T-cell (primary cell): Measurements from ENCODE around the gene BRI3. TPM values are rescaled to one million over a fixed set of nuclear protein-coding genes. Genes with fewer than 3 reads are reported as not detected.

Source experiments
- ATAC-seq, 4 experiments: fragments of 200-7000 bp in 3 of 4; fragments of 150-1000 bp in 1 of 4; cut with Tn5 transposase; replicated peaks in 1 of 4; 1 replicate in 3 of 4; 2 replicates in 1 of 4; pipeline ENCODE4 v1.10.0; 2021; ENCODE audit warnings: moderate library complexity in 3 of 4, mild to moderate bottlenecking in 2 of 4, moderate number of reproducible peaks in 1 of 4
- CTCF ChIA-PET, 2 donors: fragments of 300-600 bp; sonication (Branson Sonifier 250); formaldehyde crosslinking; loops; one replicate each; lab custom pipeline; 2022; ENCODE audit warnings: antibody characterized with exemption in 2 of 2; lab: Charles Lee
- POLR2A ChIA-PET, 2 donors: fragments of 300-600 bp; sonication (Branson Sonifier 250); formaldehyde crosslinking; loops; one replicate each; lab custom pipeline; 2022; ENCODE audit warnings: antibody characterized with exemption in 2 of 2; lab: Charles Lee
- DNase-seq, 35 experiments: peaks; one replicate each; pipeline versions ENCODE4 v3.0.0 to v3.0.0-alpha.2; 2013 to 2023
- H3K27ac ChIP-seq: one replicate; pipeline ENCODE4 v1.5.1; 2013; ENCODE audit warnings: low read length
- H3K27me3 ChIP-seq, 2 experiments: replicated peaks in 1 of 2; 1 replicate in 1 of 2; 2 replicates in 1 of 2; pipeline versions ENCODE4 v1.6.1 to v1.7.0; 2013; ENCODE audit warnings: low read length in 1 of 2, mixed read lengths in 1 of 2; ENCODE audit not compliant: control insufficient read depth in 2 of 2, insufficient read depth in 2 of 2; ENCODE audit errors: extremely low read depth in 1 of 2
- H3K36me3 ChIP-seq, 2 donors: 1 replicate in 1 of 2; 2 replicates in 1 of 2; pipeline versions ENCODE4 v1.6.1 to v1.7.0; 2013; ENCODE audit warnings: low read length in 1 of 2; ENCODE audit not compliant: control insufficient read depth in 2 of 2, insufficient read depth in 1 of 2; ENCODE audit errors: extremely low read depth in 1 of 2
- H3K4me1 ChIP-seq, 2 experiments: 1 replicate in 1 of 2; 2 replicates in 1 of 2; pipeline versions ENCODE4 v1.6.1 to v1.7.0; 2013; ENCODE audit warnings: low read length in 2 of 2, mixed read lengths in 1 of 2; ENCODE audit not compliant: insufficient read depth in 2 of 2, control insufficient read depth in 1 of 2; ENCODE audit errors: extremely low read depth in 1 of 2
- H3K4me3 ChIP-seq, 2 donors: 1 replicate in 1 of 2; 2 replicates in 1 of 2; pipeline versions ENCODE4 v1.5.1 to v1.7.0; 2013; ENCODE audit warnings: mild to moderate bottlenecking in 2 of 2, low read length in 1 of 2, moderate library complexity in 1 of 2; ENCODE audit not compliant: control insufficient read depth in 1 of 2; ENCODE audit errors: extremely low read depth in 1 of 2
- H3K9me3 ChIP-seq: 2 replicates; pipeline ENCODE4 v1.7.0; 2013
- H3K27ac Mint-ChIP-seq, 2 donors: one replicate each; pipeline ENCODE4 v1.8.0; 2020 to 2021; ENCODE audit warnings: mild to moderate bottlenecking in 2 of 2, mixed read lengths in 2 of 2
- H3K27me3 Mint-ChIP-seq, 2 donors: one replicate each; pipeline ENCODE4 v1.8.0; 2021 to 2022; ENCODE audit warnings: mixed read lengths in 2 of 2
- H3K36me3 Mint-ChIP-seq: one replicate; pipeline ENCODE4 v1.8.0; 2021; ENCODE audit warnings: mixed read lengths
- H3K4me1 Mint-ChIP-seq, 3 donors: one replicate each; pipeline ENCODE4 v1.8.0; 2020 to 2022; ENCODE audit warnings: mixed read lengths in 3 of 3, mild to moderate bottlenecking in 1 of 3
- H3K4me3 Mint-ChIP-seq, 3 donors: one replicate each; pipeline ENCODE4 v1.8.0; 2020 to 2022; ENCODE audit warnings: mild to moderate bottlenecking in 3 of 3, mixed read lengths in 3 of 3, moderate library complexity in 3 of 3
- H3K9me3 Mint-ChIP-seq, 3 donors: one replicate each; pipeline ENCODE4 v1.8.0; 2020 to 2022; ENCODE audit warnings: mixed read lengths in 3 of 3
- WGBS: methylation state at CpG from one replicate; pipeline ENCODE4 v1.1.5; 2013; ENCODE audit warnings: missing lambda C conversion rate; ENCODE audit not compliant: insufficient coverage; 5-methylcytosine and 5-hydroxymethylcytosine counted together
- total RNA-seq, 35 experiments: library from RNA in 6 of 35; stranded (reverse) in 6 of 35; fragments of 120-200 nt in 1 of 35; gene quantifications; one replicate each; pipeline versions ENCODE4 v1.2.1 to v1.2.4 and lab custom pipeline; 2013 to 2026

The BRI3 gene
- total RNA-seq, 5 donors from 2014 or later (not counting 1 experiment from before 2014, with no cell fraction given): 53.4 to 73.0 (median 61.2) TPM

- Mint-ChIP-seq H3K4me3 (no peak overlapping the region), H3K4me1 (no peaks in the 10 kb centered on the region), H3K27me3 (peaks cover 0 to 4% of the 10 kb centered on the region in 2 donors), H3K27ac (no peak overlapping the region), H3K36me3 (no peaks in the 10 kb centered on the region), H3K9me3 (peaks cover 0 to 7% (median 4%) of the 10 kb centered on the region in 3 donors)
- H3K36me3 ChIP-seq: no peaks in the 10 kb centered on the region
- POLR2A ChIA-PET: interaction anchor here in 1 of 2 donors (0.6 kb wide), 1 partner anchor 112 kb away, joined by 3 read pairs; no protein-coding TSS in a partner anchor
- H3K4me3 ChIP-seq: no peak overlapping the region
- DNase-seq: no peak
- WGBS: 96% methylated on average over 3 of the region's 5 CpGs
- no peak for ATAC-seq
- CTCF ChIA-PET: interaction anchor here in 1 of 2 donors (0.7 kb wide), 1 partner anchor 1612 kb away, joined by 4 read pairs; no protein-coding TSS in a partner anchor
- H3K4me1 ChIP-seq: no peaks in the 10 kb centered on the region
- no peaks in the 10 kb centered on the region for H3K9me3 ChIP-seq
- H3K27ac ChIP-seq: no peak overlapping the region
- H3K27me3 ChIP-seq: peaks cover 0 to 2% of the 10 kb centered on the region in 2 experiments
Observed at GRCh38 chr7:98330926-98331529, 49.5 kb downstream of the BRI3 start.

- Histone ChIP-seq H3K4me3 (no peak overlapping the region), H3K9me3 (no peaks in the 10 kb centered on the region), H3K27ac (no peak overlapping the region), H3K4me1 (no peaks in the 10 kb centered on the region), H3K36me3 (no peaks in the 10 kb centered on the region), H3K27me3 (peaks cover 0 to 2% of the 10 kb centered on the region in 2 experiments)
- peaks cover 1 to 12% (median 5%) of the 10 kb centered on the region in 3 donors for H3K9me3 Mint-ChIP-seq
- no peaks in the 10 kb centered on the region for H3K4me1 Mint-ChIP-seq
- ChIA-PET CTCF (no interaction called here), POLR2A (no interaction called here)
- no CpG with 5 or more reads among the region's 1 CpG for WGBS
- ATAC-seq (no peak), DNase-seq (no peak)
- peaks cover 0 to 2% of the 10 kb centered on the region in 2 donors for H3K27me3 Mint-ChIP-seq
- no peaks in the 10 kb centered on the region for H3K36me3 Mint-ChIP-seq
- H3K27ac Mint-ChIP-seq: no peak overlapping the region
- H3K4me3 Mint-ChIP-seq: no peak overlapping the region
Observed at GRCh38 chr7:98334081-98334480, 52.6 kb downstream of the BRI3 start.

- Mint-ChIP-seq H3K4me1 (no peaks in the 10 kb centered on the region), H3K27me3 (peaks cover 0 to 2% of the 10 kb centered on the region in 2 donors), H3K27ac (no peak overlapping the region), H3K9me3 (peaks cover 3 to 14% (median 4%) of the 10 kb centered on the region in 3 donors), H3K4me3 (no peak overlapping the region), H3K36me3 (no peaks in the 10 kb centered on the region)
- no peak overlapping the region for H3K27ac ChIP-seq
- no peak for ATAC-seq
- 97% methylated on average over 5 of the region's 8 CpGs for WGBS
- no peak for DNase-seq
- no peak overlapping the region for H3K4me3 ChIP-seq
- no peaks in the 10 kb centered on the region for H3K36me3 ChIP-seq
- no peaks in the 10 kb centered on the region for H3K4me1 ChIP-seq
- ChIA-PET CTCF (no interaction called here), POLR2A (no interaction called here)
- H3K9me3 ChIP-seq: no peaks in the 10 kb centered on the region
- H3K27me3 ChIP-seq: peaks cover 0 to 2% of the 10 kb centered on the region in 2 experiments
Observed at GRCh38 chr7:98335411-98335977, 54.0 kb downstream of the BRI3 start.

GRCh38 chr7:98338441-98338840 is 57.0 kb downstream of the BRI3 start:
- ATAC-seq: no peak
- no peak for DNase-seq
- H3K4me3 ChIP-seq: no peak overlapping the region
- Mint-ChIP-seq H3K4me3 (no peak overlapping the region), H3K27me3 (peaks cover 0 to 2% of the 10 kb centered on the region in 2 donors), H3K9me3 (peaks cover 3 to 7% (median 4%) of the 10 kb centered on the region in 3 donors), H3K4me1 (no peaks in the 10 kb centered on the region), H3K36me3 (no peaks in the 10 kb centered on the region), H3K27ac (no peak overlapping the region)
- H3K9me3 ChIP-seq: no peaks in the 10 kb centered on the region
- no peaks in the 10 kb centered on the region for H3K4me1 ChIP-seq
- ChIA-PET POLR2A (no interaction called here), CTCF (no interaction called here)
- no CpG with 5 or more reads among the region's 6 CpGs for WGBS
- H3K27ac ChIP-seq: no peak overlapping the region
- no peaks in the 10 kb centered on the region for H3K27me3 ChIP-seq
- no peaks in the 10 kb centered on the region for H3K36me3 ChIP-seq

- H3K4me3 Mint-ChIP-seq: no peak overlapping the region
- H3K36me3 Mint-ChIP-seq: no peaks in the 10 kb centered on the region
- no peaks in the 10 kb centered on the region for H3K4me1 Mint-ChIP-seq
- Histone ChIP-seq H3K27ac (no peak overlapping the region), H3K36me3 (no peaks in the 10 kb centered on the region), H3K27me3 (no peaks in the 10 kb centered on the region), H3K9me3 (no peaks in the 10 kb centered on the region), H3K4me3 (no peak overlapping the region), H3K4me1 (no peaks in the 10 kb centered on the region)
- CTCF ChIA-PET: no interaction called here
- DNase-seq (no peak), ATAC-seq (no peak)
- peaks cover 0 to 2% of the 10 kb centered on the region in 2 donors for H3K27me3 Mint-ChIP-seq
- POLR2A ChIA-PET: no interaction called here
- WGBS: no CpG with 5 or more reads among the region's 3 CpGs
- H3K9me3 Mint-ChIP-seq: peaks cover 3 to 7% (median 4%) of the 10 kb centered on the region in 3 donors
- H3K27ac Mint-ChIP-seq: no peak overlapping the region
Observed at GRCh38 chr7:98339043-98339442, 57.6 kb downstream of the BRI3 start.

GRCh38 chr7:98341106-98341505 is 59.6 kb downstream of the BRI3 start:
- Mint-ChIP-seq H3K4me3 (no peak overlapping the region), H3K4me1 (no peaks in the 10 kb centered on the region), H3K9me3 (peaks cover 3 to 7% (median 4%) of the 10 kb centered on the region in 3 donors), H3K27ac (no peak overlapping the region), H3K36me3 (no peaks in the 10 kb centered on the region), H3K27me3 (no peaks in the 10 kb centered on the region)
- ATAC-seq (no peak), DNase-seq (no peak)
- Histone ChIP-seq H3K27ac (no peak overlapping the region), H3K27me3 (no peaks in the 10 kb centered on the region), H3K4me1 (no peaks in the 10 kb centered on the region), H3K9me3 (no peaks in the 10 kb centered on the region), H3K4me3 (no peak overlapping the region), H3K36me3 (no peaks in the 10 kb centered on the region)
- no CpG with 5 or more reads among the region's 3 CpGs for WGBS
- POLR2A ChIA-PET: no interaction called here
- CTCF ChIA-PET: interaction anchor here (0.6 to 0.7 kb wide), 2 partner anchors 12 to 252 kb away, joined by 3 to 4 read pairs; no protein-coding TSS in a partner anchor
